GM12864 (cell line): ENCODE data around the gene YES1.

Source experiments
- DNase-seq: peaks from one replicate; pipeline ENCODE4 v3.0.0-alpha.2; 2011; ENCODE audit warnings: low read depth
- H3K4me3 ChIP-seq: 2 replicates; pipeline ENCODE4 v1.5.1; 2011; ENCODE audit warnings: mild to moderate bottlenecking, low read depth, low read length, control low read depth
- TF ChIP-seq, protein P1 (sequence below): IDR thresholded peaks from 2 replicates; pipeline ENCODE4 v1.5.1; 2011; ENCODE audit warnings: low read depth, mild to moderate bottlenecking, moderate library complexity, low read length, control low read depth, inconsistent platforms; ENCODE audit errors: missing control alignments

YES1 gene

DNA sequence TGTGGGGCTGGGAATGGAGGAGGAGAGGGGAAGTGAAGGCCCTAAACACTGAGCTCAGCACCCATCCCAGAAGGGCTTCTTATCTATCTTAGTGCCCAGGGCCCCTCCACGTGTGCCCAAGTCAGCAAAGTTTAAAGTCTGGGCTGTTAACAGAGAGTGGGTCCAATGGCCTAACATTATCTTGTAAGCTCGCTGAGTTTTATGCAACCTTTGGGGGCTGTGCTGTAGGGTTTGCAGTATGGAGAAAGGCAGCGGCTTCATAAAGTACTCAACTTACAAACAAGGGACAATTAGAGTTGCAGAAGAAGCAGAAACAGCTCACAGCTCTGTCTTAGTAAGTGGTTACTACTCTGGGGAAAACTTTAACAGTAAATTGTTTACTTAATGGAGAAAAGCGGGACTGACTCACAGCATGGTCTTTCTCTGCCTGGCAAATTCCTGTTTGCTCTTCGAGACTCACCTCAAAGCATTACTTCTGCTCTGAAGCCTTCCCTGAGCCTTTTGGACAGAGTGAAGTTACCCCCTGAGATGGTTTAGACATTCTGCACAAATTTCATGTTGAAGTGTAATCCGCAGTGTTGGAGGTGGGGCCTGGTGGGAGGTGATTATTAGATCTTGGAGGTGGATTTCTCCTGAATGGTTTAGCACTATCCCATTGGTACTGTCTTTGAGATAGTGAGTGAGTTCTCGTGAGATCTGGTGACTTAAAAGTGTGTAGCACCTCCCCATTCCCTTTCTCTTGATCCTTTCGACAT, 108.7 kb downstream of the YES1 start:
- DNase-seq = no peak
- no peak overlapping the region for H3K4me3 ChIP-seq
- TF ChIP-seq, protein P1, sequence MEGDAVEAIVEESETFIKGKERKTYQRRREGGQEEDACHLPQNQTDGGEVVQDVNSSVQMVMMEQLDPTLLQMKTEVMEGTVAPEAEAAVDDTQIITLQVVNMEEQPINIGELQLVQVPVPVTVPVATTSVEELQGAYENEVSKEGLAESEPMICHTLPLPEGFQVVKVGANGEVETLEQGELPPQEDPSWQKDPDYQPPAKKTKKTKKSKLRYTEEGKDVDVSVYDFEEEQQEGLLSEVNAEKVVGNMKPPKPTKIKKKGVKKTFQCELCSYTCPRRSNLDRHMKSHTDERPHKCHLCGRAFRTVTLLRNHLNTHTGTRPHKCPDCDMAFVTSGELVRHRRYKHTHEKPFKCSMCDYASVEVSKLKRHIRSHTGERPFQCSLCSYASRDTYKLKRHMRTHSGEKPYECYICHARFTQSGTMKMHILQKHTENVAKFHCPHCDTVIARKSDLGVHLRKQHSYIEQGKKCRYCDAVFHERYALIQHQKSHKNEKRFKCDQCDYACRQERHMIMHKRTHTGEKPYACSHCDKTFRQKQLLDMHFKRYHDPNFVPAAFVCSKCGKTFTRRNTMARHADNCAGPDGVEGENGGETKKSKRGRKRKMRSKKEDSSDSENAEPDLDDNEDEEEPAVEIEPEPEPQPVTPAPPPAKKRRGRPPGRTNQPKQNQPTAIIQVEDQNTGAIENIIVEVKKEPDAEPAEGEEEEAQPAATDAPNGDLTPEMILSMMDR = no peak

DNA sequence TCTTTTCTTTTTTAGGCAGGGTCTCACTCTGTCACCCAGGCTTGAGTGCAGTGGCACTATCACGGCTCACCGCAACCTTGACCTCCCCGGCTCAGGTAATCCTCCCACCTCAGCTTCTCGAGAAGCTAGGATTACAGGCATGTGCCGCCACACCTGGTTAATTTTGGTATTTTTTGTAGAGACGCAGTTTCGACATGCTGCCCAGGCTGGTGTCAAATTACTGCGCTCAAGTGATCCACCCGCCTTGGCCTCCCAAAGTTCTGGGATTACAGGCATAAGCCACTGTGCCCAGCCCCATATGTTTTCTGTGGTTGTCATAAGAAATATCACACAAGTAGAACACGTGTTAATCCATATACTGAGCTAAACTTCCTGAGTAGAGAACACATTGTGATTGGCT, 114.2 kb downstream of the YES1 start:
- DNase-seq = no peak

DNA sequence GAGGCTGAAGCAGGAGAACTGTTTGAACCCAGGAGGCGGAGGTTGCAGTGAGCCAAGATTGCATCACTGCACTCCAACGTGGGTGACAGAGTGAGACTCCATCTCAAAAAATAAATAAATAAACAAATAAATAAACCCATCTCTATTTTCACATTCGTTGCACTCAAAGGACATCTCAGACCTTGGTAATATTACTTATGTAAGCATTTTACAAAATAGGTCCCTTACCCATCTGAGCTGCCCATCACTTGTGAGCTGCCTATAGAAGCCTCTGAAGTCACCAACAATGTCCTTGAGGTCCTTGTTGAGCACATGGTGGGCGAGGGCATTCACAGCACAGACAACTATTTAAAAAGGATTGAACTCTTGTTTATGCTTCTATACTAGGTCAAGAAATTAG, 115.0 kb downstream of the YES1 start:
- H3K4me3 ChIP-seq = no peak overlapping the region
- TF ChIP-seq, protein P1 = no peak
- no peak for DNase-seq

More for the DNA sequence above, 114.2 kb downstream of the YES1 start:
- TF ChIP-seq, protein P1 = no peak
- no peak overlapping the region for H3K4me3 ChIP-seq

DNA sequence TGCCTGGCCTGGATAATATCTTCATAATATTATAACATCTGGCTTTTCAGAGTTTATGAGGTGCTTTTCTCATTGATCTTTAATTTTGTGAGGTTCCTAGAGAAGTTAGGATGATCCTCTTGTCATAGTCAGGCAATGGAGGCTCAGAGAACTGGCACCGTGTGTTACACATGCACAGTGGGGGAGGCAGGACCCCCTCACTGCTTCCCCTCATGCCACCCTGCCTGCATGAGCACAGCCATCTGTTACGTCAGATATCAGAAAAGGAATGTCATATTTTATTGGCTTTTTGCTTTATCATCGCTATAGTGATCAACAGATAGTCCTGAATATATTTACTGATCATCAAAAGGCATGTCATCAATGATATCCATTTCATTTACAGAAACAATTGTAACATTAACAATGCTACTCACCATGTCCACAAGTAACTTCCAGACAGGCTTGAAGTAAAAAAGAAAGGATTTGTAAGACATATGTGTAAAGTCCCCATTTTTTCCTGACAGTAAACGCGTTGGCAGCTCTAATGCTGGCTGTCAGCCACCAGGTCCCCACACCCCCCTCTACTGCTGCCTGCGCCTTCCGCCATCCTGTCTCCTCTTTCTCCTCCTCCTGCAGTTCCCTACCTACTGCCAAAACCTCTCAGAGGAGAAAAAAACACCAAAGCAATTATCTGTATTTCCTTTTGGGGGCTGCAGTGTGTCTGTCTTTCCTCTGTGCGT, 118.4 kb downstream of the YES1 start:
- DNase-seq = no peak
- no peak overlapping the region for H3K4me3 ChIP-seq
- TF ChIP-seq, protein P1 = no peak

DNA sequence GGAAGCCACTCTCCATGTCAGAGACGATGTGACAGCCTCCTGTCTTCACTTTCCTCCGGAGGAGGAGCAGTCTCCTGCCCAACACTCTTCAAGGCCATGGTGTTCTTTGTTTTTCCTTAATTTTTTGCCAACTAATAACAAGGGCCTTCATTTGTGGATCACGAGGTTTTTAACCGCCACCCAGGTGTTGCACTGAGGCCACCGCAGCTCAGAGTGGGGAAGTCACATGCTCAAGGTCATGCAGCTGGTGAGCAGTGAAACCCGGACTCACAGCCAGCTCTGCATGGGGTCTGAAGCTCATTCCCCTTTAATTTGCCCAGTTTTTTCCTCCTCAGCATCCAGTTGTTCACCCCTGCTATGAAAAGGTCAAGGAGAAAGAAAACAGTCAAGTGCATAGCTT, 119.2 kb downstream of the YES1 start:
- no peak overlapping the region for H3K4me3 ChIP-seq
- no peak for DNase-seq
- TF ChIP-seq, protein P1 = no peak

DNA sequence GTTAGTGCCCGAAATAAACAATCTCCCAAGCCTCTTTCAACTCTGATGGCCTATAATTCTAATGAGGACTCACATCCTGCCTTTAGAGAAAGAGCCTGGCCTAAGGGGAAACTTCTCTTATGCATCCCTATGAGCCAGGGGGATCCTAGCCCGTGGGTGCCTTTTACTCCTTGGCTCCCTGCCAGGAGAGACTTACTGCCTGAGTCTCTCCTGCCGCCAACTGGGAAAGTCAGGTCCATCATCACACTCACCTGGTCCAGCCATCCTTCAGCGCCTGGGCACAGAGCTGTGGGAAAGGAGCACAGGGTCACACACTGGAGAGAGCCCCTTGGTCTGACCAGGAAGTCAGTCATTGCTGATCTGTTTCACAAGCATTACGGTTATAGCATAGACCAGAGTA, 123.7 kb downstream of the YES1 start:
- no peak for DNase-seq
- TF ChIP-seq, protein P1 = no peak
- no peak overlapping the region for H3K4me3 ChIP-seq
